PC-3 (cell line): Measurements from ENCODE around the gene TARS3. TPM values are rescaled to one million over a fixed set of nuclear protein-coding genes. Genes with fewer than 3 reads are reported as not detected.

Source experiments
- ATAC-seq: fragments of 200-7000 bp; cut with Tn5 transposase; 2 replicates; pipeline ENCODE4 v1.9.1; 2020; ENCODE audit warnings: mild to moderate bottlenecking, moderate library complexity
- BruUV-seq: library from RNA; stranded (reverse); fragments of 400-500 nt; replicated peaks from 2 replicates; lab custom pipeline; 2021; lab: Mats Ljungman, UMichigan
- CTCF ChIA-PET: fragments of 300-600 bp; sonication (Branson Sonifier 250); formaldehyde crosslinking; loops from one replicate; lab custom pipeline; 2022; ENCODE audit warnings: antibody characterized with exemption; lab: Charles Lee
- POLR2A ChIA-PET: fragments of 300-600 bp; sonication (Branson Sonifier 250); formaldehyde crosslinking; loops from one replicate; lab custom pipeline; 2022; ENCODE audit warnings: antibody characterized with exemption; ENCODE audit not compliant: unreplicated experiment; lab: Charles Lee
- DNase-seq: peaks from one replicate; pipeline ENCODE4 v3.0.0-alpha.2; 2015
- H2AFZ ChIP-seq: fragments of 300-600 bp; sonication (generic); 2 replicates; pipeline ENCODE4 v1.6.0; 2016; ENCODE audit warnings: antibody characterized with exemption, low read length
- H3F3A ChIP-seq: fragments of 300-600 bp; sonication (generic); one replicate; pipeline ENCODE4 v1.6.0; 2017; ENCODE audit warnings: antibody characterized with exemption, low read length, control low read depth, mild to moderate bottlenecking; ENCODE audit not compliant: unreplicated experiment
- H3K27ac ChIP-seq: fragments of 300-600 bp; sonication (generic); 2 replicates; pipeline ENCODE4 v1.5.1; 2016; ENCODE audit warnings: mild to moderate bottlenecking, low read length
- H3K27me3 ChIP-seq: fragments of 300-600 bp; sonication (generic); 2 replicates; pipeline ENCODE4 v1.6.1; 2016; ENCODE audit warnings: low read length, mixed read lengths
- H3K36me3 ChIP-seq: fragments of 300-600 bp; sonication (generic); 2 replicates; pipeline ENCODE4 v1.6.1; 2016; ENCODE audit warnings: low read depth, mixed run types, low read length, mixed read lengths
- H3K4me1 ChIP-seq: fragments of 300-600 bp; sonication (generic); 2 replicates; pipeline ENCODE4 v1.5.1; 2016; ENCODE audit warnings: low read length; ENCODE audit not compliant: insufficient read depth
- H3K4me2 ChIP-seq: fragments of 300-600 bp; sonication (generic); 2 replicates; pipeline ENCODE4 v1.6.0; 2016; ENCODE audit warnings: low read length
- H3K4me3 ChIP-seq: fragments of 300-600 bp; sonication (generic); 2 replicates; pipeline ENCODE4 v1.5.1; 2016; ENCODE audit warnings: mild to moderate bottlenecking, low read length, mixed read lengths
- H3K79me2 ChIP-seq: fragments of 300-600 bp; sonication (generic); 2 replicates; pipeline ENCODE4 v1.6.1; 2017; ENCODE audit warnings: low read length, mixed read lengths
- H3K9ac ChIP-seq: fragments of 300-600 bp; sonication (generic); 2 replicates; pipeline ENCODE4 v1.6.0; 2016; ENCODE audit warnings: mild to moderate bottlenecking, low read length
- H3K9me2 ChIP-seq: fragments of 300-600 bp; sonication (generic); replicated peaks from 2 replicates; pipeline ENCODE4 v1.6.1; 2016; ENCODE audit warnings: mixed run types, low read length, mixed read lengths
- H3K9me3 ChIP-seq: fragments of 300-600 bp; sonication (generic); 2 replicates; pipeline ENCODE4 v1.6.1; 2016; ENCODE audit warnings: low read length, mixed read lengths
- H4K20me1 ChIP-seq: fragments of 300-600 bp; sonication (generic); 2 replicates; pipeline ENCODE4 v1.6.1; 2016; ENCODE audit warnings: low read length, mixed read lengths
- CTCF ChIP-seq: fragments of 300-600 bp; sonication (generic); conservative IDR thresholded peaks from 2 replicates; pipeline ENCODE4 v1.5.1; 2017; ENCODE audit warnings: antibody characterized with exemption, low read depth, mild to moderate bottlenecking, low read length
- EZH2 ChIP-seq: fragments of 300-600 bp; sonication (generic); IDR thresholded peaks from one replicate; pipeline ENCODE4 v1.6.1; 2017; ENCODE audit warnings: antibody characterized with exemption, mild to moderate bottlenecking, low read length; ENCODE audit not compliant: unreplicated experiment
- EZH2phosphoT487 ChIP-seq: fragments of 300-600 bp; sonication (generic); IDR thresholded peaks from 2 replicates; pipeline ENCODE4 v1.6.1; 2018; ENCODE audit warnings: mild to moderate bottlenecking, antibody characterized with exemption, low read length, borderline replicate concordance
- intact Hi-C: fragments of 100-400 bp; cut with micrococcal nuclease; formaldehyde crosslinking; loops from 2 replicates; pipeline ENCODE4 v1.9.0; 2023
- total RNA-seq: library from RNA; depleted of rRNA; stranded (reverse); fragments of >200 nt; gene quantifications from 2 replicates; pipeline ENCODE4 v1.2.3, GENCODE V29; 2014; rRNA removed

TARS3 gene
- total RNA-seq, 1 experiment from 2014 or later, result 5.4 TPM

GRCh38 chr15:101604124-101604874, 120.0 kb downstream of the TARS3 start:
- H3K36me3 ChIP-seq, result no peaks in the 10 kb centered on the region
- H3F3A ChIP-seq, result no peaks in the 10 kb centered on the region
- H3K27ac ChIP-seq, result no peak overlapping the region
- H2AFZ ChIP-seq, result no peak overlapping the region
- H3K9me2 ChIP-seq, result no peaks in the 10 kb centered on the region
- TF ChIP-seq EZH2phosphoT487, result no peak
- TF ChIP-seq CTCF, result no peak
- no peak for TF ChIP-seq EZH2
- ChIA-PET POLR2A (no interaction called here), CTCF (no interaction called here)
- BruUV-seq, result no TSS peak
- no peak overlapping the region for H3K4me3 ChIP-seq
- no peak overlapping the region for H3K9ac ChIP-seq
- H4K20me1 ChIP-seq, result no peaks in the 10 kb centered on the region
- no peaks in the 10 kb centered on the region for H3K4me1 ChIP-seq
- ATAC-seq, result no peak
- no peaks in the 10 kb centered on the region for H3K9me3 ChIP-seq
- DNase-seq, result no peak
- peaks cover 21% of the 10 kb centered on the region; the same call in 1 of the 2 replicates for H3K27me3 ChIP-seq
- H3K79me2 ChIP-seq, result no peaks in the 10 kb centered on the region
- H3K4me2 ChIP-seq, result no peak overlapping the region
- intact Hi-C loops, result no loop called here

Other genes starting within 250 kb of the TARS3 start
- gene PCSK6, start 234.8 kb downstream of the TARS3 start, total RNA-seq, result 2.7 and 3.7 TPM in 2 replicates
- gene TM2D3, start 72.1 kb downstream of the TARS3 start, total RNA-seq, result 18.4 and 23.3 TPM in 2 replicates
- gene OR4F6, start 79.0 kb upstream of the TARS3 start, total RNA-seq, result not detected in 2 replicates
- not detected in 2 replicates for gene OR4F15, start 87.7 kb upstream of the TARS3 start, total RNA-seq